H1 (cell line): Measurements from ENCODE around the gene SPTBN5. TPM values are rescaled to one million over a fixed set of nuclear protein-coding genes. Genes with fewer than 3 reads are reported as not detected.

Experiments used
- CTBP2 ChIP-seq: IDR thresholded peaks from 2 replicates; pipeline ENCODE4 v1.7.0; 2011; ENCODE audit warnings: borderline replicate concordance, mild to moderate bottlenecking, moderate library complexity, mixed read lengths, low read length; ENCODE audit not compliant: insufficient read depth, insufficient read length
- HDAC2 ChIP-seq, 2 experiments: fragments of 300-600 bp in 1 of 2; sonication (generic) in 1 of 2; IDR thresholded peaks; 2 replicates each; pipeline ENCODE4 v1.6.1; 2011 to 2012; ENCODE audit warnings: low read depth in 2 of 2, low read length in 2 of 2, mild to moderate bottlenecking in 2 of 2, moderate library complexity in 2 of 2, borderline replicate concordance in 1 of 2, inconsistent platforms in 1 of 2
- POU5F1 ChIP-seq: IDR thresholded peaks from 2 replicates; pipeline ENCODE4 v1.6.1; 2011; ENCODE audit warnings: low read depth, mild to moderate bottlenecking, low read length, moderate library complexity
- polyA plus RNA-seq, 7 experiments: library from polyadenylated mRNA; depleted of rRNA in 3 of 7; stranded (reverse) in 5 of 7; unstranded in 2 of 7; fragments of >200 nt in 5 of 7; fragments of 200-250 nt in 2 of 7; gene quantifications; 1 replicate in 5 of 7; 2 replicates in 1 of 7; 4 replicates in 1 of 7; pipeline versions ENCODE4 v1.2.1 to v1.2.3, GENCODE V29; 2011 to 2013; ENCODE audit warnings: missing spikeins in 2 of 7, mixed read lengths in 2 of 7
- total RNA-seq: library from RNA; stranded (reverse); fragmentation: NEBNext Ultra II Directional; extraction: Animal tissue kit (Norgen Biotek cat#: 25700); gene quantifications from 2 replicates; pipeline ENCODE4 v1.2.1, GENCODE V29; 2021

The SPTBN5 gene
- total and polyA plus RNA-seq, 2 of the 8 experiments (the other 6 are each of a cell fraction or from before 2014, with no cell fraction given), result 0.32 to 0.84 TPM

- TF ChIP-seq HDAC2 (IDR thresholded peaks at IDR 0.05; ENCODE audit: borderline replicate concordance in 1 of 2, low read depth in 2 of 2, low read length in 2 of 2) (no peak), CTBP2 (no peak), POU5F1 (no peak)
Observed at GRCh38 chr15:41893422-41894250, at the start of gene SPTBN5 (continued).
